ENCODE results near the gene AIP. TPM values are rescaled to one million over a fixed set of nuclear protein-coding genes. Genes with fewer than 3 reads are reported as not detected.
A peak's percentile ranks its signal among the peaks of the same experiment; 100 is the strongest.
"Not testable (repeated sequence)": the region's sequence is repeated elsewhere in the genome, so short reads cannot be mapped to it uniquely, and the experiment has no call there.

The AIP gene
- total RNA-seq, 8 experiments from 2014 or later: 48.1 to 72.2 (median 59.5) TPM

- WGBS, 10 experiments: 80 to 100% (median 92%) methylated on average over 1 to 9 of the region's 16 CpGs; no CpG with 5 or more reads in 4 of the 10 experiments
- ATAC-seq (replicated peaks in 6 of 8): no peak
- Histone ChIP-seq H3K27ac (peak overlapping the region in 1 of 2 donors; percentile 94), H3K4me1 (replicated peaks in 1 of 2) (peaks cover 6 to 12% of the 10 kb centered on the region in 2 donors), H3K4me3 (peak overlapping the region; percentile 44 to 65 (median 54))
- in situ Hi-C loops (cut with MboI; ENCODE audit: low pct_unique_long_range_greater_than_20kb in 2 of 9, low sequenced_read_pairs in 9 of 9, unreplicated experiment in 9 of 9): loop anchor here in 1 of 9 experiments (25.0 kb wide), 1 partner anchor 97 kb away; the partner anchor contains the start of gene RAD9A
These were observed 1.2 kb downstream of the AIP start for GRCh38 chr11:67483831-67484665.

GRCh38 chr11:67484847-67485311 lies 2.1 kb downstream of the AIP start:
- ATAC-seq (replicated peaks in 6 of 8): no peak
- H3K4me3 ChIP-seq: no peak overlapping the region
- peaks cover 6 to 12% of the 10 kb centered on the region in 2 donors for H3K4me1 ChIP-seq (replicated peaks in 1 of 2)
- H3K27ac ChIP-seq: no peak overlapping the region
- in situ Hi-C loops (cut with MboI; ENCODE audit: low pct_unique_long_range_greater_than_20kb in 2 of 9, low sequenced_read_pairs in 9 of 9, unreplicated experiment in 9 of 9): loop anchor here in 1 of 9 experiments (25.0 kb wide), 1 partner anchor 98 kb away; the partner anchor contains the start of gene RAD9A
- 33 to 87% (median 68%) methylated on average over 1 to 9 of the region's 11 CpGs; no CpG with 5 or more reads in 2 of the 10 experiments for WGBS, 10 experiments

GRCh38 chr11:67485873-67486361 lies 3.1 kb downstream of the AIP start:
- 90 to 100% (median 100%) methylated on average over 1 to 4 of the region's 7 CpGs; no CpG with 5 or more reads in 7 of the 10 experiments for WGBS, 10 experiments
- not testable (repeated sequence) for H3K27ac ChIP-seq; ATAC-seq (replicated peaks in 6 of 8); H3K4me3 ChIP-seq
- H3K4me1 ChIP-seq (replicated peaks in 1 of 2): peaks cover 6 to 12% of the 10 kb centered on the region in 2 donors
- in situ Hi-C loops (cut with MboI; ENCODE audit: low pct_unique_long_range_greater_than_20kb in 2 of 9, low sequenced_read_pairs in 9 of 9, unreplicated experiment in 9 of 9): loop anchor here in 1 of 9 experiments (25.0 kb wide), 1 partner anchor 99 kb away; the partner anchor contains the start of gene RAD9A

GRCh38 chr11:67486481-67487195 lies 3.8 kb downstream of the AIP start:
- no peak overlapping the region for H3K4me3 ChIP-seq
- 64 to 100% (median 93%) methylated on average over 2 to 16 of the region's 20 CpGs; no CpG with 5 or more reads in 4 of the 10 experiments for WGBS, 10 experiments
- in situ Hi-C loops (cut with MboI; ENCODE audit: low pct_unique_long_range_greater_than_20kb in 2 of 9, low sequenced_read_pairs in 9 of 9, unreplicated experiment in 9 of 9): loop anchor here in 1 of 9 experiments (25.0 kb wide), 1 partner anchor 99 kb away; the partner anchor contains the start of gene RAD9A
- peaks cover 6 to 12% of the 10 kb centered on the region in 2 donors for H3K4me1 ChIP-seq (replicated peaks in 1 of 2)
- no peak overlapping the region for H3K27ac ChIP-seq
- ATAC-seq (replicated peaks in 6 of 8): no peak

- WGBS, 10 experiments: 20 to 100% (median 95%) methylated on average over 1 to 8 of the region's 25 CpGs; no CpG with 5 or more reads in 5 of the 10 experiments
- in situ Hi-C loops (cut with MboI; ENCODE audit: low pct_unique_long_range_greater_than_20kb in 2 of 9, low sequenced_read_pairs in 9 of 9, unreplicated experiment in 9 of 9): loop anchor here in 1 of 9 experiments (25.0 kb wide), 1 partner anchor 102 kb away; the partner anchor contains the start of gene RAD9A
- no peak for ATAC-seq (replicated peaks in 6 of 8)
- no peak overlapping the region for H3K4me3 ChIP-seq
- no peak overlapping the region for H3K27ac ChIP-seq
- peaks cover 0 to 3% of the 10 kb centered on the region in 2 donors for H3K4me1 ChIP-seq (replicated peaks in 1 of 2)
These were observed 6.5 kb downstream of the AIP start for GRCh38 chr11:67489203-67489884.

- Histone ChIP-seq H3K4me3 (no peak overlapping the region), H3K27ac (no peak overlapping the region), H3K4me1 (replicated peaks in 1 of 2) (no peaks in the 10 kb centered on the region)
- WGBS, 10 experiments: 67 to 100% (median 96%) methylated on average over 1 to 7 of the region's 23 CpGs; no CpG with 5 or more reads in 4 of the 10 experiments
- in situ Hi-C loops (cut with MboI; ENCODE audit: low pct_unique_long_range_greater_than_20kb in 2 of 9, low sequenced_read_pairs in 9 of 9, unreplicated experiment in 9 of 9): loop anchor here in 1 of 9 experiments (25.0 kb wide), 1 partner anchor 103 kb away; the partner anchor contains the start of gene RAD9A
- peak in 2 of 8 experiments; percentile 1 to 3 for ATAC-seq (replicated peaks in 6 of 8)
These were observed 7.3 kb downstream of the AIP start for GRCh38 chr11:67489885-67490726.

GRCh38 chr11:67490727-67491065 lies 7.9 kb downstream of the AIP start:
- Histone ChIP-seq H3K4me3 (no peak overlapping the region), H3K27ac (no peak overlapping the region), H3K4me1 (replicated peaks in 1 of 2) (no peaks in the 10 kb centered on the region)
- in situ Hi-C loops (cut with MboI; ENCODE audit: low pct_unique_long_range_greater_than_20kb in 2 of 9, low sequenced_read_pairs in 9 of 9, unreplicated experiment in 9 of 9): loop anchor here in 1 of 9 experiments (25.0 kb wide), 1 partner anchor 103 kb away; the partner anchor contains the start of gene RAD9A
- WGBS, 10 experiments: 94 to 100% methylated on average over 4 to 11 of the region's 15 CpGs; no CpG with 5 or more reads in 8 of the 10 experiments
- ATAC-seq (replicated peaks in 6 of 8): peak in 2 of 8 experiments; percentile 1 to 3

GRCh38 chr11:67491276-67492068 lies 8.6 kb downstream of the AIP start:
- 71 to 92% methylated on average over 4 to 6 of the region's 24 CpGs; no CpG with 5 or more reads in 8 of the 10 experiments for WGBS, 10 experiments
- in situ Hi-C loops (cut with MboI; ENCODE audit: low pct_unique_long_range_greater_than_20kb in 2 of 9, low sequenced_read_pairs in 9 of 9, unreplicated experiment in 9 of 9): loop anchor here in 1 of 9 experiments (25.0 kb wide), 1 partner anchor 104 kb away; the partner anchor contains the start of gene RAD9A
- H3K27ac ChIP-seq: no peak overlapping the region
- no peaks in the 10 kb centered on the region for H3K4me1 ChIP-seq (replicated peaks in 1 of 2)
- ATAC-seq (replicated peaks in 6 of 8): peak in 2 of 8 experiments; percentile 5 to 8
- no peak overlapping the region for H3K4me3 ChIP-seq

GRCh38 chr11:67492069-67492727 lies 9.4 kb downstream of the AIP start:
- in situ Hi-C loops (cut with MboI; ENCODE audit: low pct_unique_long_range_greater_than_20kb in 2 of 9, low sequenced_read_pairs in 9 of 9, unreplicated experiment in 9 of 9): loop anchor here in 1 of 9 experiments (25.0 kb wide), 1 partner anchor 105 kb away; the partner anchor contains the start of gene RAD9A
- 76 to 90% (median 84%) methylated on average over 2 to 12 of the region's 19 CpGs; no CpG with 5 or more reads in 5 of the 10 experiments for WGBS, 10 experiments
- no peak for ATAC-seq (replicated peaks in 6 of 8)

GRCh38 chr11:67492801-67493547 lies 10.1 kb downstream of the AIP start:
- no peaks in the 10 kb centered on the region for H3K4me1 ChIP-seq (replicated peaks in 1 of 2)
- no peak overlapping the region for H3K4me3 ChIP-seq
- ATAC-seq (replicated peaks in 6 of 8): peak in 4 of 8 experiments; percentile 3 to 10 (median 7)
- 87 to 100% (median 100%) methylated on average over 1 to 23 of the region's 46 CpGs; no CpG with 5 or more reads in 7 of the 10 experiments for WGBS, 10 experiments
- in situ Hi-C loops (cut with MboI; ENCODE audit: low pct_unique_long_range_greater_than_20kb in 2 of 9, low sequenced_read_pairs in 9 of 9, unreplicated experiment in 9 of 9): loop anchor here in 1 of 9 experiments (25.0 kb wide), 1 partner anchor 106 kb away; the partner anchor contains the start of gene RAD9A
- H3K27ac ChIP-seq: no peak overlapping the region

More at GRCh38 chr11:67492069-67492727, 9.4 kb downstream of the AIP start:
- Histone ChIP-seq H3K4me3 (no peak overlapping the region), H3K4me1 (replicated peaks in 1 of 2) (no peaks in the 10 kb centered on the region), H3K27ac (no peak overlapping the region)
